DND-41 (cell line): ENCODE data around the gene LOC101059915.
A peak's percentile ranks its signal among the peaks of the same experiment; 100 is the strongest.
"Not testable (repeated sequence)": the region's sequence is repeated elsewhere in the genome, so short reads cannot be mapped to it uniquely, and the experiment has no call there.

ENCODE experiments used
- ATAC-seq: fragments of 200-7000 bp; cut with Tn5 transposase; 3 replicates; pipeline ENCODE4 v1.9.1; 2021; ENCODE audit warnings: low read depth; ENCODE audit not compliant: insufficient read depth
- DNase-seq: peaks from one replicate; pipeline ENCODE4 v3.0.0-alpha.2; 2020
- H2AFZ ChIP-seq: 2 replicates; pipeline ENCODE4 v1.6.0; 2012; ENCODE audit warnings: low read depth, low read length
- H3K27ac ChIP-seq: 2 replicates; pipeline ENCODE4 v1.5.1; 2012; ENCODE audit warnings: low read length, inconsistent platforms
- H3K27me3 ChIP-seq: fragments of 200-600 bp; sonication (generic); 2 replicates; pipeline ENCODE4 v1.6.0; 2012; ENCODE audit warnings: low read length, mild to moderate bottlenecking, inconsistent platforms; ENCODE audit not compliant: insufficient read depth, poor library complexity
- H3K36me3 ChIP-seq: 2 replicates; pipeline ENCODE4 v1.5.1; 2012; ENCODE audit warnings: low read length, inconsistent platforms; ENCODE audit not compliant: insufficient read depth
- H3K4me1 ChIP-seq: 2 replicates; pipeline ENCODE4 v1.5.1; 2012; ENCODE audit warnings: mild to moderate bottlenecking, low read length; ENCODE audit not compliant: insufficient read depth
- H3K4me2 ChIP-seq: 2 replicates; pipeline ENCODE4 v1.6.0; 2012; ENCODE audit warnings: mild to moderate bottlenecking, moderate library complexity, low read length, inconsistent platforms; ENCODE audit not compliant: insufficient read depth
- H3K4me3 ChIP-seq, 2 experiments: fragments of 200-600 bp in 1 of 2; shearing (Covaris generic) in 1 of 2; 2 replicates each; pipeline ENCODE4 v1.5.1; 2012 to 2016; ENCODE audit warnings: inconsistent platforms in 2 of 2, low read length in 2 of 2, mild to moderate bottlenecking in 2 of 2, low read depth in 1 of 2, moderate library complexity in 1 of 2
- H3K79me2 ChIP-seq: 2 replicates; pipeline ENCODE4 v1.6.0; 2012; ENCODE audit warnings: low read length, inconsistent platforms; ENCODE audit not compliant: insufficient read depth
- H3K9ac ChIP-seq: 2 replicates; pipeline ENCODE4 v1.6.0; 2012; ENCODE audit warnings: low read depth, mild to moderate bottlenecking, inconsistent platforms, low read length, moderate library complexity
- H3K9me3 ChIP-seq: 2 replicates; pipeline ENCODE4 v1.5.1; 2012; ENCODE audit warnings: low read length, moderate library complexity, mild to moderate bottlenecking, inconsistent platforms; ENCODE audit not compliant: insufficient read depth, severe bottlenecking
- H4K20me1 ChIP-seq: 2 replicates; pipeline ENCODE4 v1.6.0; 2012; ENCODE audit warnings: low read length; ENCODE audit not compliant: insufficient read depth
- CTCF ChIP-seq: IDR thresholded peaks from 2 replicates; pipeline ENCODE4 v1.5.1; 2012; ENCODE audit warnings: borderline replicate concordance, low read length, moderate library complexity, mild to moderate bottlenecking; ENCODE audit not compliant: poor library complexity, severe bottlenecking; ENCODE audit errors: extremely low read depth
- EZH2 ChIP-seq: IDR thresholded peaks from 3 replicates; pipeline ENCODE4 v1.6.1; 2012; ENCODE audit warnings: borderline replicate concordance, low read depth, mild to moderate bottlenecking, moderate library complexity, low read length, inconsistent platforms; ENCODE audit not compliant: severe bottlenecking

The LOC101059915 gene

GRCh38 chrX:71677195-71677594 lies 9.8 kb downstream of the LOC101059915 start:
- not testable (repeated sequence) for H2AFZ ChIP-seq, H3K9me3 ChIP-seq, H3K4me3 ChIP-seq, DNase-seq, H3K36me3 ChIP-seq, H3K4me2 ChIP-seq, H4K20me1 ChIP-seq, H3K27ac ChIP-seq, ATAC-seq, H3K27me3 ChIP-seq, H3K79me2 ChIP-seq, H3K4me1 ChIP-seq, H3K9ac ChIP-seq

- no peak for TF ChIP-seq EZH2
- no peak for TF ChIP-seq CTCF
These were observed 12.3 kb downstream of the LOC101059915 start for GRCh38 chrX:71679575-71680207.

GRCh38 chrX:71696641-71697465 lies 29.5 kb downstream of the LOC101059915 start:
- not testable (repeated sequence) for H3K9me3 ChIP-seq, H3K9ac ChIP-seq, DNase-seq, H3K79me2 ChIP-seq, H3K4me3 ChIP-seq, H3K27me3 ChIP-seq, H3K4me1 ChIP-seq, H3K27ac ChIP-seq, H3K4me2 ChIP-seq, H2AFZ ChIP-seq, H3K36me3 ChIP-seq, H4K20me1 ChIP-seq
- ATAC-seq, result peak; percentile 72

More at GRCh38 chrX:71679575-71680207, 12.3 kb downstream of the LOC101059915 start:
- no peaks in the 10 kb centered on the region for H3K27me3 ChIP-seq
- no peak overlapping the region for H3K4me2 ChIP-seq
- H4K20me1 ChIP-seq, result no peaks in the 10 kb centered on the region
- H2AFZ ChIP-seq, result no peak overlapping the region
- H3K4me3 ChIP-seq, result no peak overlapping the region
- DNase-seq (no peak), ATAC-seq (no peak)
- no peaks in the 10 kb centered on the region for H3K79me2 ChIP-seq
- no peaks in the 10 kb centered on the region for H3K9me3 ChIP-seq
- H3K4me1 ChIP-seq, result no peaks in the 10 kb centered on the region
- H3K27ac ChIP-seq, result no peak overlapping the region
- H3K9ac ChIP-seq, result no peak overlapping the region
- H3K36me3 ChIP-seq, result no peaks in the 10 kb centered on the region

- not testable (repeated sequence) for H3K27ac ChIP-seq, H3K27me3 ChIP-seq, DNase-seq, H3K4me1 ChIP-seq, H3K9ac ChIP-seq, ATAC-seq, H3K4me2 ChIP-seq, H3K4me3 ChIP-seq, H3K79me2 ChIP-seq, H3K36me3 ChIP-seq, H2AFZ ChIP-seq, H3K9me3 ChIP-seq, H4K20me1 ChIP-seq
These were observed 30.3 kb downstream of the LOC101059915 start for GRCh38 chrX:71697466-71698298.

GRCh38 chrX:71698299-71699022 lies 31.1 kb downstream of the LOC101059915 start:
- H3K79me2 ChIP-seq, H3K27ac ChIP-seq, H3K4me1 ChIP-seq, H3K36me3 ChIP-seq, H3K4me3 ChIP-seq, H4K20me1 ChIP-seq, H3K9ac ChIP-seq, DNase-seq, H3K27me3 ChIP-seq, H3K4me2 ChIP-seq, H3K9me3 ChIP-seq, H2AFZ ChIP-seq: not testable (repeated sequence)
- ATAC-seq, result peak; percentile 60; the same call in 2 of the 3 replicates

GRCh38 chrX:71699023-71699344 lies 31.6 kb downstream of the LOC101059915 start:
- not testable (repeated sequence) for H3K79me2 ChIP-seq, ATAC-seq, H3K4me1 ChIP-seq, H2AFZ ChIP-seq, H3K9ac ChIP-seq, DNase-seq, H3K36me3 ChIP-seq, H3K27ac ChIP-seq, H3K4me2 ChIP-seq, H3K27me3 ChIP-seq, H3K4me3 ChIP-seq, H4K20me1 ChIP-seq, H3K9me3 ChIP-seq
